GM21717 (cell line): ENCODE results near the gene ZNF606.
"Not testable (repeated sequence)": the region's sequence is repeated elsewhere in the genome, so short reads cannot be mapped to it uniquely, and the experiment has no call there.

Experiments
- ATAC-seq: cut with Tn5 transposase; IDR thresholded peaks from one replicate; pipeline ENCODE4 v1.9.1; 2021; ENCODE audit warnings: mild to moderate bottlenecking, moderate library complexity; ENCODE audit not compliant: unreplicated experiment

The ZNF606 gene

GRCh38 chr19:58010507-58010906 is 7.9 kb upstream of the ZNF606 start:
- ATAC-seq: no peak

- ATAC-seq: no peak
Measured at GRCh38 chr19:58009666-58010301, 7.2 kb upstream of the ZNF606 start.

DNA sequence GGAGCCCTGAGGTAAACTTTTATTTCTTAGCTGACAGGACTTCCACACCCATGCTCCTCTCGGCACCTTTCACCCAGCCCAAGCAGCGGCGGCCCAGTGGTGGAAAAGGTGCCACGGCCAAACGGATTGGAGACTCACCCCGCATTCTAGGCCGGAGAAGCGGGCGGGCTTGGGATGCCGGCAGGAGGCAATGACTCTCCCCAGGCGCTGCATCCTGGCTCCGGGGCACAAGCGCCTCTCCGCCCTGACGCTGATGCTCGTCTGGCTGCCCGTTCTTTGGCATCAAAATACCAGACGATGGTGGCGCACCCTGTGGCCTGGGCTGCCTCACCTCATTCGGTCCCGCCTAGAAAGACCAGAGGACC is 6.7 kb upstream of the ZNF606 start:
- ATAC-seq: no peak

- ATAC-seq: not testable (repeated sequence)
Measured at GRCh38 chr19:58008877-58009276, 6.3 kb upstream of the ZNF606 start.

GRCh38 chr19:58007285-58007684 is 4.7 kb upstream of the ZNF606 start:
- no peak for ATAC-seq

DNA sequence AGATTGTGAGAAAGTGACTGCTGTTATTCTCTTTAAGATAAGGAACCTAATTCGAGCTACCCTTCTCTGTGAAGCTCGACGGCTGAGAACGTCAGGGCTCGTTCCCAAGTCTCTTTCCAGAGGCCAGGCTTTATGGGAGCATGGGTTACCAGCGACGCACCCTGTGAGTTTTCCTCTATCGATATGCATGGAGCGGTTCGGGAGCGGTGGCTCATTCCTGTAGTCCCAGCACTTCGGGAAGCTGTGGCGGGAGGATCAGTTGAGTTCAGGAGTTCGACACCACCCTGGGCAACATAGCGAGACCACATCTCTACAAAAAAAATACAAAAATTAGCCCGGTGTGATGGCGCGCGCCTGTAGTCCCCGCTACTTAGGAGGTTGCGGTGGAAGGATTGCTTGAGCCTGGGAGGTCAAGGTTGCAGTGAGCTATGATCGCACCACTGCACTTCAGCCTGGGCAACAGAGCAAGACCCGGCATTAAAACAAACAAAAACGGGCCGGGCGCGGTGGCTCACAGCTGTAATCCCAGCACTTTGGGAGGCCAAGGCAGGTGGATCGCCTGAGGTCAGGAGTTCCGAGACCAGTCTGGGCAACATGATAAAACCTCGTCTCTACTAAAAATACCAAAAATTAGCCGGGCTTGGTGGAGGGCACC is 681 bp upstream of the ZNF606 start:
- ATAC-seq: no peak

- ATAC-seq: peak; percentile 17
Measured at GRCh38 chr19:58001895-58002369, 688 bp downstream of the ZNF606 start.

DNA sequence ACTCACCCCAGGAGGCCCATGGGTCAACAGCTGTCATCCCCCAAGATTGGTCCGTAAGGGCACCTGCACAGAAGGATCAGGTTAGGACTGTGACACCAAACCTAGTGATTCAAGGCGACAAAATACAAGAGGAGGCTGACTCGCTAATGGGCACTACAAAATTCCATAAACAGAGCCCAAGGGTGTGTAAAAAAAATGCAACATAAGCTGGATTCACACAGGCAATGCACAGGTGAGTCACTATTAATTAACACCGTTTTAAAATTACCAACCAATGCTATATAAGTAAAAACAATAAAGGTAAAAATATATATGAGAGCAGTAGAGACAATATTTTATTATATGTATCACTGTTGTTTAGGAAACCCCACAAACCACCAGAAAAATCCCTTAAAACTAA is 1.9 kb downstream of the ZNF606 start:
- ATAC-seq: no peak

- no peak for ATAC-seq
Measured at GRCh38 chr19:57992841-57993240, 9.8 kb downstream of the ZNF606 start.

GRCh38 chr19:57978586-57979289 is 23.9 kb downstream of the ZNF606 start:
- ATAC-seq: no peak

DNA sequence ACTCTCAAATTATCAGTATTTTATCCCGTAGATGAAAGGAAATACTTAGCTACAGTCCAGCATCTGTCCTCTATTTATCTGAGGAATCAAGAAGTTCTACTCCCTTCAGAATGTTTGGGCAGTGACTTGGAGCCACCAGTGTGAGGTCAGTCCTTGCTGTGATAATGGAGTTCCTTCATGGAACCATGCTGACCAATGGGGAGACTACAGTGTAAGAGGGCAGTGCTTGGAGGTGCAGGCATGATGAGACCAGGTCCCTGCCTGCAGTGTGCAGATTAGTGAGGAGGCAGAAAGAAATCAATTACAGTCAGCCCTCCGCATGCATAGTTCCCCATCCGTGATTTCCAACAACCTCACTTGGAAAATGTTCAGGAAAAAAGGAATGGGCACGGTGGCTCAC is 28.2 kb downstream of the ZNF606 start, which contains the start of gene C19orf18:
C19orf18 (minus strand) TSS at position 101 of the 400 bp plus-strand sequence. CDS start 102 bp downstream, outside the sequence.
- ATAC-seq: no peak

GRCh38 chr19:57964761-57965160 is 37.9 kb downstream of the ZNF606 start:
- no peak for ATAC-seq

- no peak for ATAC-seq
Measured at GRCh38 chr19:57961785-57962184, 40.8 kb downstream of the ZNF606 start.

DNA sequence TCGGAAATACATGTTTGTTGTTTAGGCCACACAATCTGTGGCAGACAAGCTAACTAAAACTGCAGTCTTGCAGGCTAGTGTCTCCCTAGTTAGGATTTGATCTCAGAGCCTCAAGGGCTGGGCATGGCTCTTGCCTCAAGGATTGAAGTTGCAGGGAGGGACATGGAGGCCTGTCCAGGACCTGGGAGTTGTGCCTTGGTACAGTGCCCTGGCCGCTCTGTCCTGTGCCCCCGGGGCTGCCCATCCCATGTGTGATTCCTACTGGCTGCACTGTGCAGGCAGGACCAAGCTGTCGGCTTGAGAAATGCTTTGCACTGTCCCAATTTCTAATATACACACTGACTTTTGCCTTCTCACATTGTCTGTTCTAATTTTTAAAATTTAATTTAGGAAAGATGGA is 47.6 kb downstream of the ZNF606 start:
- no peak for ATAC-seq

- no peak for ATAC-seq
Measured at GRCh38 chr19:57949702-57950101, 52.9 kb downstream of the ZNF606 start.

GRCh38 chr19:57949296-57949695 is 53.3 kb downstream of the ZNF606 start:
- no peak for ATAC-seq

- ATAC-seq: peak; percentile 82
Measured at GRCh38 chr19:57947419-57948134, 55.0 kb downstream of the ZNF606 start, which contains the start of gene ZNF256. Gene ZNF256, minus strand, starts transcription at chr19:57947706. Its CDS starts 232 bp downstream, at chr19:57947474.

GRCh38 chr19:57947088-57947418 is 55.6 kb downstream of the ZNF606 start:
- peak; percentile 8 for ATAC-seq

DNA sequence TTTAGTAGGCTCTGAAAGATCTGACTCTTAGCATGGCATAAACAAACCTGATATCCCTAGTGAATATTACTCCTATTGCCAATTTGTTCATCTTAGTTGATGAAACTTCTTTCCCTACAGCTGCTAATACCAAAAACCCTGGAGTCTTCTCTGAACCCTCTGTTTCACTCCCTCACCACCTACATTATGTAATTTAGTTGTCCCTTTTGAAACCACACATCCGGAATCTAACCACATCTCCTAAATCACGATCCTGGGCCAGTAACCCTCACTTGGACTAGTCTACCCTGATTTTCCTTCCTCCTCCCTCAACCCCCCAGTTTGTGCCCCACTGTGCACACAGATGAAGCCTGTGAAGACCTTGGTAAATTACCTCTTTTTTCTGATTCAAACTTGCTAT is 56.3 kb downstream of the ZNF606 start:
- ATAC-seq: no peak

DNA sequence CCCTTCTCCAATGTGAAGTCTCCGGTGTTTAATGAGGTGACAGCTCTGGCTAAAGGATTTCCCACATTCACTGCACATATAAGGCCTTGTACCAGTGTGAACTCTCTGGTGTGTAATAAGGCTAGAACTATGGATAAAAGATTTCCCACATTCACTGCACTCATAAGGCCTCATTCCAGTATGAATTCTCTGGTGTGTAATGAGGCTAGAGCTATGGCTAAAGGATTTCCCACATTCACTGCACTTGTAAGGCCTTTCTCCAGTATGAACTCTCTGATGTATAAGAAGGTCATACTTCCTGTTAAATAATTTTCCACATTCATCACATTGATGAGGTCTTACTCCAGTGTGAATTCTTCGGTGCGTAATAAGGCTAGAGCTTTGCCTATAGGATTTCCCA is 61.0 kb downstream of the ZNF606 start:
- ATAC-seq: no peak

GRCh38 chr19:57935731-57936130 is 66.9 kb downstream of the ZNF606 start:
- ATAC-seq: no peak
